MCF 10A (cell line): ENCODE measurements around the gene PLEKHF1. TPM values are rescaled to one million over a fixed set of nuclear protein-coding genes. Genes with fewer than 3 reads are reported as not detected.

ENCODE experiments used
- BruUV-seq: library from RNA; stranded (reverse); fragments of 400-500 nt; replicated peaks from 2 replicates; lab custom pipeline; 2021; lab: Mats Ljungman, UMichigan
- CTCF ChIA-PET: fragments of 300-600 bp; sonication (Branson Sonifier 250); formaldehyde crosslinking; extraction: SDS; loops from one replicate; lab custom pipeline; 2021; ENCODE audit warnings: antibody characterized with exemption, inconsistent platforms; lab: Yijun Ruan, JAX
- POLR2A ChIA-PET: fragments of 300-600, 350-650 bp; sonication (Branson Sonifier 250); formaldehyde crosslinking; extraction: SDS; loops from one replicate; lab custom pipeline; 2020; ENCODE audit warnings: antibody characterized with exemption, inconsistent platforms; lab: Yijun Ruan, JAX
- DNase-seq: peaks from one replicate; pipeline ENCODE4 v3.0.0-alpha.2; 2018; ENCODE audit not compliant: unreplicated experiment
- H3K27ac Mint-ChIP-seq: one replicate; pipeline ENCODE4 v1.8.0; 2022; ENCODE audit warnings: mild to moderate bottlenecking, low read depth, mixed read lengths; ENCODE audit not compliant: unreplicated experiment
- H3K27me3 Mint-ChIP-seq: one replicate; pipeline ENCODE4 v1.8.0; 2022; ENCODE audit warnings: mixed read lengths; ENCODE audit not compliant: insufficient read depth, unreplicated experiment
- H3K36me3 Mint-ChIP-seq: one replicate; pipeline ENCODE4 v1.8.0; 2022; ENCODE audit warnings: mild to moderate bottlenecking, moderate library complexity, mixed read lengths; ENCODE audit not compliant: insufficient read depth, unreplicated experiment
- H3K4me1 Mint-ChIP-seq: one replicate; pipeline ENCODE4 v1.8.0; 2022; ENCODE audit warnings: mixed read lengths; ENCODE audit not compliant: insufficient read depth, unreplicated experiment
- H3K4me3 Mint-ChIP-seq: one replicate; pipeline ENCODE4 v1.8.0; 2022; ENCODE audit warnings: mild to moderate bottlenecking, moderate library complexity, mixed read lengths; ENCODE audit not compliant: unreplicated experiment
- H3K9me3 Mint-ChIP-seq: one replicate; pipeline ENCODE4 v1.8.0; 2022; ENCODE audit warnings: mixed read lengths; ENCODE audit not compliant: unreplicated experiment
- CTCF ChIP-seq: fragments of 200-600 bp; IDR thresholded peaks from one replicate; pipeline ENCODE4 v1.8.0; 2022; ENCODE audit warnings: antibody characterized with exemption, mild to moderate bottlenecking; ENCODE audit not compliant: unreplicated experiment
- intact Hi-C: fragments of 100-400 bp; cut with micrococcal nuclease; formaldehyde crosslinking; loops from 2 replicates; pipeline ENCODE4 v1.14.1; 2022
- total RNA-seq: library from RNA; stranded (reverse); gene quantifications from 2 replicates; pipeline ENCODE4 v1.2.3, GENCODE V29; 2022

Gene PLEKHF1
- total RNA-seq, 1 experiment from 2014 or later: 2.9 TPM

DNA sequence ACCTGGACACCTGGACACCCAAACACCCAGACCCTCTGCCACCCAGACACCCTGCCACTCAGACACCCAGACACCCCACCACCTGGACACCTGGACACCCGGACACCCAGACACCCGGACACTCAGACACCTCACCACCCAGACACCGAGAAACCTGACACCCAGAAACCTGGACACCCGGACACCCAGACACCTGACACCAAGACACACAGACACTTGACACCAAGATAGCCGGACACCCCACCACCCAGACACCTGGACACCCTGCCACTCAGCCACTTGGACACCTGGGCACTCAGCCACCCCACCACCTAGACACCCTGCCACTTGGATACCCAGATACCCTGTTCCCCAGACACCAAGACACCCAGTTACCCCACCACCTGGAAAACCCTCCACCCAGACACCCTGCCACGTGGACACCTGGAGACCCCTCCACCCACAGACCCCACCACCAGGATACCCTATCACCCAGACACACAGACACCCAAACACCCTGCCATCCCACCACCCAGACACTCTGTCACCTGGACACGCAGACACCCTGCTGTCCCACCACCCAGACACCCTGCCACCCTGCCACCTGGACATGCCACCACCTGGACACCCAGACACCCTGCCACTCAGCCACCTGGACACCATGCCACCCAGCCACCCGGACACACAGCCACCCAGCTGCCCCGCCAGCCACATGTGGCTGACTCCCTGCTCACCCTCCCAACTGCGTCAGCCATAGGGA, 32.4 kb downstream of the PLEKHF1 start:
- DNase-seq: no peak
- intact Hi-C loops: no loop called here
- H3K9me3 Mint-ChIP-seq: no peaks in the 10 kb centered on the region
- ChIA-PET CTCF (interaction anchor here (0.7 to 0.9 kb wide), 2 partner anchors 8 to 16 kb away, joined by 3 to 4 read pairs; no protein-coding TSS in a partner anchor), POLR2A (no interaction called here)
- no TSS peak for BruUV-seq
- H3K36me3 Mint-ChIP-seq: peaks cover 6% of the 10 kb centered on the region
- TF ChIP-seq CTCF: no peak
- H3K27me3 Mint-ChIP-seq: no peaks in the 10 kb centered on the region
- H3K27ac Mint-ChIP-seq: no peak overlapping the region
- no peak overlapping the region for H3K4me3 Mint-ChIP-seq
- no peaks in the 10 kb centered on the region for H3K4me1 Mint-ChIP-seq

DNA sequence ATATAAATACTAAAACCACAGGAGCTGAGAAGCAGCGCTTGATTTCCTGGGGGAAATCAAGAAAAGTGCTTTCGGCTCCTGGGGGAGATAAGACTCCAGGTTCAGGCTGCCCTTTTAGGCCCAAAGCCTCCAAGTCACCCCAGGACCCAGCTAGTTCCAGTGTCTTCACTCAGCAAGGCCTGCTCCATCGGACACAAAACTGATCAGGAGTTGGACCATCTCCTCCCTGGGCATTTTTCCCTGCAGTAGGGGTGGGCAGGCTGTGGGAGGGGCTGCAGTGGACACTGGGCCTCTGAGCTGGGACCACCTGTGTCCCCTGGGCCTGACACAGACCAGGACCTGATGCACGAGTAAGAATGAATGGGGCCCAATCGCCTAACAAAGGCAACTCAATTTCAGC, 34.6 kb downstream of the PLEKHF1 start:
- Mint-ChIP-seq H3K27me3 (no peaks in the 10 kb centered on the region), H3K27ac (no peak overlapping the region), H3K9me3 (no peaks in the 10 kb centered on the region), H3K36me3 (peaks cover 21% of the 10 kb centered on the region), H3K4me3 (no peak overlapping the region), H3K4me1 (no peaks in the 10 kb centered on the region)
- ChIA-PET CTCF (interaction anchor here (1.1 to 2.5 kb wide), 2 partner anchors 17 to 89 kb away, joined by 5 to 8 read pairs; no protein-coding TSS in a partner anchor), POLR2A (no interaction called here)
- intact Hi-C loops: no loop called here
- BruUV-seq: no TSS peak
- TF ChIP-seq CTCF: no peak
- no peak for DNase-seq

DNA sequence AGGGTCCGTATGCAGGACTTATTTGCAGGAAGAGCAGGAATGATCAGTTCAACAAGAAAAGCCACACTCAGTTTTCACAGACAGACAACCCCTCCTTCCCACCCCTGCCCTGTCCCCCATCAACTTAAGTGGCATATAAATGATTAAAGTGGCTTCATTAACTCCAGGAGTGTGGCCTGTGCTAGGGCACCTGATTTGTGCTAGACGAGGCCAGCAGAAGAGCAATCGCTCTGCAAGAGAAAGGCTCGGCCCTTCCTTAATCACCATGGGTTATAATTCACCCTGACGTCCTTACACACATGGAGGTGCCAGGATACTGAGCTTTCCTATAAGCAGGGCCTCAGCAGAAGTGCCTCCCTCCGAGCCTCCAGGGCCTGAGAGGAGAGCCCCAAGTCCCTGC, 35.2 kb downstream of the PLEKHF1 start:
- intact Hi-C loops: no loop called here
- POLR2A ChIA-PET: no interaction called here
- CTCF ChIA-PET: interaction anchor here (0.6 to 2.5 kb wide), 3 partner anchors 16 to 985 kb away, joined by 3 to 8 read pairs (median 3); no protein-coding TSS in a partner anchor
- no TSS peak for BruUV-seq
- no peaks in the 10 kb centered on the region for H3K9me3 Mint-ChIP-seq
- no peak for DNase-seq
- no peaks in the 10 kb centered on the region for H3K4me1 Mint-ChIP-seq
- H3K36me3 Mint-ChIP-seq: peaks cover 28% of the 10 kb centered on the region
- no peaks in the 10 kb centered on the region for H3K27me3 Mint-ChIP-seq
- no peak overlapping the region for H3K4me3 Mint-ChIP-seq
- no peak overlapping the region for H3K27ac Mint-ChIP-seq
- TF ChIP-seq CTCF: no peak

GRCh38 chr19:29702161-29702962, 37.1 kb downstream of the PLEKHF1 start:
- no TSS peak for BruUV-seq
- H3K9me3 Mint-ChIP-seq: no peaks in the 10 kb centered on the region
- peaks cover 43% of the 10 kb centered on the region for H3K36me3 Mint-ChIP-seq
- H3K4me3 Mint-ChIP-seq: no peak overlapping the region
- ChIA-PET POLR2A (no interaction called here), CTCF (no interaction called here)
- H3K4me1 Mint-ChIP-seq: no peaks in the 10 kb centered on the region
- no peak for DNase-seq
- intact Hi-C loops: no loop called here
- no peak for TF ChIP-seq CTCF
- H3K27ac Mint-ChIP-seq: no peak overlapping the region
- no peaks in the 10 kb centered on the region for H3K27me3 Mint-ChIP-seq
